Measurements from ENCODE around the gene TRIM44.
"Not testable (repeated sequence)": the region's sequence is repeated elsewhere in the genome, so short reads cannot be mapped to it uniquely, and the experiment has no call there.

Gene TRIM44

DNA sequence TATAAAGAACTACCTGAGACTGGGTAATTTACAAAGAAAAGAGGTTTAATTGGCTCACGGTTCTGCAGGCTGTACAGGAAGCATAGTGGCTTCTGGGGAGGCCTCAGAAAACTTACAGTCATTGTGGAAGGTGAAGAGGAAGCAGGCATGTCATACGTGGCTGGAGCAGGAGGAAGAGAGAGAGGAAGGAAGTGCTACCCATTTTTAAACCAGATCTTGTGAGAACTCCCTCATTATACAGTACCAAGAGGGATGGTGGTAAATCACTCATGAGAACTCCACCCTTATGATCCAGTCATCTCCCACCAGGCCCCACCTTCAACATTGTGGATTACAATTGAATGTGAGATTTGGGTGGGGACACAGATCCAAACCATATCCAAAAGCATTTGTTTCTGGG is 53.1 kb downstream of the TRIM44 start:
- H3K9ac ChIP-seq (ENCODE audit: low read depth, low read length, poor library complexity); H3K14ac ChIP-seq (ENCODE audit: low read length); DNase-seq (ENCODE audit: low spot score); H3K4me1 ChIP-seq (ENCODE audit: control insufficient read depth in 2 of 2, insufficient read depth in 1 of 2, low read depth in 1 of 2, low read length in 2 of 2); H3K4me2 ChIP-seq (ENCODE audit: insufficient read depth, low read length, poor library complexity, severe bottlenecking); H3K9me3 ChIP-seq (replicated peaks in 1 of 2; ENCODE audit: control insufficient read depth in 2 of 2, insufficient read depth in 1 of 2, low read depth in 1 of 2, low read length in 2 of 2); H3K4ac ChIP-seq (ENCODE audit: low read length); H3K27ac ChIP-seq (replicated peaks; ENCODE audit: low read length); H2BK120ac ChIP-seq (ENCODE audit: low read depth, low read length); H4K91ac ChIP-seq (ENCODE audit: low read depth, low read length, poor library complexity); H2AFZ ChIP-seq (ENCODE audit: low read length); H3K79me1 ChIP-seq (ENCODE audit: low read depth, low read length); H3K36me3 ChIP-seq (replicated peaks in 1 of 2; ENCODE audit: control insufficient read depth in 2 of 2, insufficient read depth in 2 of 2, low read length in 2 of 2); H3K18ac ChIP-seq (ENCODE audit: low read length); H2AK5ac ChIP-seq (ENCODE audit: low read depth, low read length); H3K23ac ChIP-seq (ENCODE audit: low read depth, low read length, poor library complexity); H2BK12ac ChIP-seq (ENCODE audit: low read length); H3K4me3 ChIP-seq (ENCODE audit: low read length in 2 of 2); H3K27me3 ChIP-seq (ENCODE audit: control insufficient read depth in 3 of 3, insufficient read depth in 3 of 3, low read depth in 1 of 3, low read length in 3 of 3); H2BK15ac ChIP-seq (ENCODE audit: low read length); H2BK5ac ChIP-seq (ENCODE audit: low read length); H4K8ac ChIP-seq (ENCODE audit: low read depth, low read length): not testable (repeated sequence)
- WGBS, 2 donors (ENCODE audit: extremely low coverage in 2 of 2, insufficient read length in 2 of 2, insufficient replicate concordance in 1 of 2): no CpG with 5 or more reads among the region's 2 CpGs

DNA sequence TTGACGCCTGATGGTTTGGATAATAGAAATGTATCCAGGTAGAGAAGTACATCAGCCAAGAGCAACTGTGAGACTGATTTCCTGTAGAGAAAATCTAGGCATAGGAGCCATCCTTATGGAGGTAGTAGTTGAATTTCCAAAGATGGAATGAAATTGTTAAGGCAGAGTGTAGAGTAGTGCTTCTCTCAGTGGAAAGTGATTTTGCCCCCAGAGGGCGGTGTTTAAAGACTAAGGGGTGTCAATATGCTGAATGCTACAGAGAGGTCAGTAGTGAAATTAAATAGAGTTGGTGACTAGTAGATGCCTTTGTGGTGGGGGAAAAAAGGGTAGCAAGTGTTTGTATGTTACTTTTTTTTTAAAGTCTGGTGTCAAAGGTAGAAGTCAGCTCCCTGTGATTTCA is 54.5 kb downstream of the TRIM44 start:
- no peak overlapping the region for H2BK12ac ChIP-seq (ENCODE audit: low read length)
- no peak overlapping the region for H2AFZ ChIP-seq (ENCODE audit: low read length)
- H2BK120ac ChIP-seq (ENCODE audit: low read depth, low read length): no peak overlapping the region
- H3K79me1 ChIP-seq (ENCODE audit: low read depth, low read length): no peaks in the 10 kb centered on the region
- no peak overlapping the region for H3K18ac ChIP-seq (ENCODE audit: low read length)
- H3K27me3 ChIP-seq (ENCODE audit: control insufficient read depth in 3 of 3, insufficient read depth in 3 of 3, low read depth in 1 of 3, low read length in 3 of 3): no peaks in the 10 kb centered on the region
- no peaks in the 10 kb centered on the region for H3K9me3 ChIP-seq (replicated peaks in 1 of 2; ENCODE audit: control insufficient read depth in 2 of 2, insufficient read depth in 1 of 2, low read depth in 1 of 2, low read length in 2 of 2)
- H4K8ac ChIP-seq (ENCODE audit: low read depth, low read length): no peak overlapping the region
- H3K14ac ChIP-seq (ENCODE audit: low read length): no peak overlapping the region
- no peak overlapping the region for H3K9ac ChIP-seq (ENCODE audit: low read depth, low read length, poor library complexity)
- no peak for DNase-seq (ENCODE audit: low spot score)
- no peak overlapping the region for H3K4me2 ChIP-seq (ENCODE audit: insufficient read depth, low read length, poor library complexity, severe bottlenecking)
- H2AK5ac ChIP-seq (ENCODE audit: low read depth, low read length): no peak overlapping the region
- WGBS, 2 donors (ENCODE audit: extremely low coverage in 2 of 2, insufficient read length in 2 of 2, insufficient replicate concordance in 1 of 2): no CpG with 5 or more reads among the region's 2 CpGs
- H3K4ac ChIP-seq (ENCODE audit: low read length): no peak overlapping the region
- no peak overlapping the region for H3K27ac ChIP-seq (replicated peaks; ENCODE audit: low read length)
- no peak overlapping the region for H2BK5ac ChIP-seq (ENCODE audit: low read length)
- H2BK15ac ChIP-seq (ENCODE audit: low read length): no peak overlapping the region
- H3K36me3 ChIP-seq (replicated peaks in 1 of 2; ENCODE audit: control insufficient read depth in 2 of 2, insufficient read depth in 2 of 2, low read length in 2 of 2): no peaks in the 10 kb centered on the region
- H4K91ac ChIP-seq (ENCODE audit: low read depth, low read length, poor library complexity): no peak overlapping the region
- H3K4me3 ChIP-seq (ENCODE audit: low read length in 2 of 2): no peak overlapping the region
- H3K23ac ChIP-seq (ENCODE audit: low read depth, low read length, poor library complexity): no peak overlapping the region
- peaks cover 2 to 7% of the 10 kb centered on the region in 2 donors for H3K4me1 ChIP-seq (ENCODE audit: control insufficient read depth in 2 of 2, insufficient read depth in 1 of 2, low read depth in 1 of 2, low read length in 2 of 2)

DNA sequence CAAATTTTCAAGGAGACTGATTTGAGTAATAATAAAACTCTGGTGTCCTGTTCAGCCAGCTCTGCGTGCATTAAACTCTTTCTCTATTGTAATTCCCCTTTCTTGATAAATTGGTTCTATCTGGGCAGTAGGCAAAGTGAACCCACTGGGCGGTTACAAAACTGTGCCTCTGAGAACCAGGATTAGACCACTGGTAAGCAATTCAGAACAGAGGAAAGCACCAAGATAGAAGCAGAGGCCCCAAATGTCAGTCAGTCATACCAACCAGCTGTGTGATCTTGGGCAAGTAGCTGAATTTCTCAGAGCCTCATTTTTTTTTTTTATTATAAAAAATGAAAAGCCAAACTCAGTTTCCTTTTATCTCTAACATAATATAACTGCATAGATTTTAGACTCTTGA is 54.9 kb downstream of the TRIM44 start:
- no peaks in the 10 kb centered on the region for H3K36me3 ChIP-seq (replicated peaks in 1 of 2; ENCODE audit: control insufficient read depth in 2 of 2, insufficient read depth in 2 of 2, low read length in 2 of 2)
- no peak overlapping the region for H3K4me3 ChIP-seq (ENCODE audit: low read length in 2 of 2)
- H3K4me1 ChIP-seq (ENCODE audit: control insufficient read depth in 2 of 2, insufficient read depth in 1 of 2, low read depth in 1 of 2, low read length in 2 of 2): peaks cover 2 to 8% of the 10 kb centered on the region in 2 donors
- H3K18ac ChIP-seq (ENCODE audit: low read length): no peak overlapping the region
- H2BK120ac ChIP-seq (ENCODE audit: low read depth, low read length): no peak overlapping the region
- H2AK5ac ChIP-seq (ENCODE audit: low read depth, low read length): no peak overlapping the region
- H2AFZ ChIP-seq (ENCODE audit: low read length): no peak overlapping the region
- H3K4ac ChIP-seq (ENCODE audit: low read length): no peak overlapping the region
- no peaks in the 10 kb centered on the region for H3K27me3 ChIP-seq (ENCODE audit: control insufficient read depth in 3 of 3, insufficient read depth in 3 of 3, low read depth in 1 of 3, low read length in 3 of 3)
- H4K8ac ChIP-seq (ENCODE audit: low read depth, low read length): no peak overlapping the region
- H3K79me1 ChIP-seq (ENCODE audit: low read depth, low read length): no peaks in the 10 kb centered on the region
- no peak overlapping the region for H3K14ac ChIP-seq (ENCODE audit: low read length)
- no peak overlapping the region for H4K91ac ChIP-seq (ENCODE audit: low read depth, low read length, poor library complexity)
- no peak overlapping the region for H2BK12ac ChIP-seq (ENCODE audit: low read length)
- H2BK5ac ChIP-seq (ENCODE audit: low read length): no peak overlapping the region
- no peak for DNase-seq (ENCODE audit: low spot score)
- H3K27ac ChIP-seq (replicated peaks; ENCODE audit: low read length): no peak overlapping the region
- H3K9me3 ChIP-seq (replicated peaks in 1 of 2; ENCODE audit: control insufficient read depth in 2 of 2, insufficient read depth in 1 of 2, low read depth in 1 of 2, low read length in 2 of 2): no peaks in the 10 kb centered on the region
- H3K23ac ChIP-seq (ENCODE audit: low read depth, low read length, poor library complexity): no peak overlapping the region
- WGBS, 2 donors (ENCODE audit: extremely low coverage in 2 of 2, insufficient read length in 2 of 2, insufficient replicate concordance in 1 of 2): no CpG with 5 or more reads among the region's 2 CpGs
- H3K9ac ChIP-seq (ENCODE audit: low read depth, low read length, poor library complexity): no peak overlapping the region
- no peak overlapping the region for H2BK15ac ChIP-seq (ENCODE audit: low read length)
- no peak overlapping the region for H3K4me2 ChIP-seq (ENCODE audit: insufficient read depth, low read length, poor library complexity, severe bottlenecking)

DNA sequence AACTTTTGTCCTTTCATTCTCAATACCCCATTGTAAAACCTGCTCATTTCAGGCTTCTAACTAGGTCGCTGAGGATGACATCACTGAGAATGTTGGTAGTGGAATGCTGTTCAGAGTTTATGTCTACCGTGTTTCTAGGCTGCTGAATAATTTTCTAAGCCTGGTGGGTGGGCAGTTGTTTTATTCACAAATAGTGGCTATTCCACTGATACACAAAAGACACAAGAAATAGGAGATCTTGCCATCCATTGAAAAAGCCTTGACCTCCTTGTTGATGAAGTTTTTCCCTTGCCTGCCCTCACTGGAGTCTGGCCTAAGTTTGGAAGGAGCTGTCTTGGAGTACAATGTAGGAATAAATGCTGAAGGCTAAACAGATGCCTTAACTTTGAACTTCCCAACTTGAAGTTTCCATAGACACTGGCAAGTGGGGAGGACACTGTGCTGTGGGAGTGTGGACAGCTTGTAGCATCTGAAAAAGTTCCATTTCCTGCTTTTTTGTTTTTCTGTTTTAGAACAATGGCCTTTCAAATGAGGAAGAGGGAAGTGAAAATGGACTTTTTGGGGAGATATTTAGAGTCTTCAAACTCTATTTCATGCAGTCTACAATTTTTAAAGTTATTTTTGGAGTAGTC is 59.2 kb downstream of the TRIM44 start:
- no CpG with 5 or more reads among the region's 2 CpGs for WGBS, 2 donors (ENCODE audit: extremely low coverage in 2 of 2, insufficient read length in 2 of 2, insufficient replicate concordance in 1 of 2)
- no peak overlapping the region for H4K8ac ChIP-seq (ENCODE audit: low read depth, low read length)
- peaks cover 2 to 8% of the 10 kb centered on the region in 2 donors for H3K4me1 ChIP-seq (ENCODE audit: control insufficient read depth in 2 of 2, insufficient read depth in 1 of 2, low read depth in 1 of 2, low read length in 2 of 2)
- peaks cover 5 to 14% of the 10 kb centered on the region in 2 donors for H3K36me3 ChIP-seq (replicated peaks in 1 of 2; ENCODE audit: control insufficient read depth in 2 of 2, insufficient read depth in 2 of 2, low read length in 2 of 2)
- no peak for DNase-seq (ENCODE audit: low spot score)
- no peak overlapping the region for H3K4me3 ChIP-seq (ENCODE audit: low read length in 2 of 2)
- H3K27ac ChIP-seq (replicated peaks; ENCODE audit: low read length): no peak overlapping the region
- H3K27me3 ChIP-seq (ENCODE audit: control insufficient read depth in 3 of 3, insufficient read depth in 3 of 3, low read depth in 1 of 3, low read length in 3 of 3): no peaks in the 10 kb centered on the region
- no peak overlapping the region for H3K4ac ChIP-seq (ENCODE audit: low read length)
- no peak overlapping the region for H3K9ac ChIP-seq (ENCODE audit: low read depth, low read length, poor library complexity)
- H2BK12ac ChIP-seq (ENCODE audit: low read length): no peak overlapping the region
- H3K14ac ChIP-seq (ENCODE audit: low read length): no peak overlapping the region
- no peak overlapping the region for H3K4me2 ChIP-seq (ENCODE audit: insufficient read depth, low read length, poor library complexity, severe bottlenecking)
- no peak overlapping the region for H3K23ac ChIP-seq (ENCODE audit: low read depth, low read length, poor library complexity)
- no peak overlapping the region for H2AK5ac ChIP-seq (ENCODE audit: low read depth, low read length)
- no peak overlapping the region for H3K18ac ChIP-seq (ENCODE audit: low read length)
- no peaks in the 10 kb centered on the region for H3K9me3 ChIP-seq (replicated peaks in 1 of 2; ENCODE audit: control insufficient read depth in 2 of 2, insufficient read depth in 1 of 2, low read depth in 1 of 2, low read length in 2 of 2)
- H2AFZ ChIP-seq (ENCODE audit: low read length): no peak overlapping the region
- no peak overlapping the region for H2BK15ac ChIP-seq (ENCODE audit: low read length)
- H3K79me1 ChIP-seq (ENCODE audit: low read depth, low read length): no peaks in the 10 kb centered on the region
- H2BK5ac ChIP-seq (ENCODE audit: low read length): no peak overlapping the region
- H2BK120ac ChIP-seq (ENCODE audit: low read depth, low read length): no peak overlapping the region
- no peak overlapping the region for H4K91ac ChIP-seq (ENCODE audit: low read depth, low read length, poor library complexity)
